Stimulated activated CD8-positive, alpha-beta memory T cell treated with anti-CD3 and anti-CD28 coated beads, Interleukin-12 subunit alpha, Interleukin-12 subunit beta, amount 100 ng/mL, for 4 hours (primary cell): ENCODE measurements around the gene ALG1L2.
A peak's percentile ranks its signal among the peaks of the same experiment; 100 is the strongest.
"Not testable (repeated sequence)": the region's sequence is repeated elsewhere in the genome, so short reads cannot be mapped to it uniquely, and the experiment has no call there.

Experiments used
- DNase-seq: peaks from one replicate; pipeline ENCODE4 v3.0.0-alpha.2; 2020; ENCODE audit warnings: low read depth

Gene ALG1L2

DNA sequence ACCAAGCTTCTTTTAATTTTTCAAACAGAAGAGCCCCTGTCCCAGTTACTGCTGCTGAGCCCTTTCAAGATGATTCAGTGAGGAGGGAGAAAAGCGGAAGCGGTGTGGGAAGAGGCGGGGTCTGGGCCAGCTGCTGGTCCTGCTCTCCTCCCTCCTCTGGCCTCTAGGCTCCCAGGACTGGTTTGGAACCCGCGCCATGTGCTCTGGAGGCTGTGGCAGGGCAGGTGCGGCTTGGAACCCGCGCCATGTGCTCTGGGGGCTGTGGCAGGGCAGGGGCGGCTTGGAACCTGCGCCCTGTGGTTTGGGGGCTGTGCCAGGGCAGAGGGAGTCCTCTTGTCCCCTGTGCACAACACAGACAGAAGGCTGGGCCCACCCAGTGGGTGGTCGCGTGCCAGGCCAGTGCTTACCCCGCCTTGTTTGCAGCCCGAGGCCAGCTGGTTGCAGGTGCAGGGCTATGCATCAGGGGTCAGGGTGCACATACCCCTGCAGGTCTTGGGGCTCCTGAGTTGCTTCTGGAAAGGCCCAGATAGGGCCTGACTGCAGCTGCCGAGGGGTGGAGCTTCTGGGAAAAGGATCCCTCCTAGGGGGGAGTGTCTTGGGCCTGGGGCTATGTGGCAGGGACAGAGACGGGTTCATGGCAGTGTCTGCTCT is 12.2 kb downstream of the ALG1L2 start:
- no peak for DNase-seq

DNA sequence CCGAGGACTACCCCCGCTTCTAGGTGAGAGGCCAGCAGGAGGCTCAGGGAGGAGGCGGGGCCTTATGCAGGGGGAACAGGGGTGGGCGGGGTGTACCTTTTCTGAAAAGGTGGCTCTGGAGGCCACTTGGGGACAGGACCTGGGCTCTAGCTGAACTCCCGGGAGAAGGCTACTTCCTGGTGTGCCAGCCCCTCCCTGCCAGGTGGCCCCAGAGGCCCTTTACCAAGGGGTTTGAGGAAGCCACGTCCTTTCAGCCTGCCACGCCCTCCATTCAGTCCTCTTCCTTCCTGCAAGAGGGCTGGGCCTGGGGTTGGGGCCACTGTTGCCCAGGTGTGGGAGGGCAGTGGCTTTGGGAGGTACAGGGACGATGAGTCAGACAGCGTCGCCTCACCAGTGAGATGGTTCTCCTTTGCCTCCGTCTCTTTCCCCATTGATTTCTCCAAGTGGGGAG is 12.9 kb downstream of the ALG1L2 start:
- DNase-seq: peak; percentile 6

DNA sequence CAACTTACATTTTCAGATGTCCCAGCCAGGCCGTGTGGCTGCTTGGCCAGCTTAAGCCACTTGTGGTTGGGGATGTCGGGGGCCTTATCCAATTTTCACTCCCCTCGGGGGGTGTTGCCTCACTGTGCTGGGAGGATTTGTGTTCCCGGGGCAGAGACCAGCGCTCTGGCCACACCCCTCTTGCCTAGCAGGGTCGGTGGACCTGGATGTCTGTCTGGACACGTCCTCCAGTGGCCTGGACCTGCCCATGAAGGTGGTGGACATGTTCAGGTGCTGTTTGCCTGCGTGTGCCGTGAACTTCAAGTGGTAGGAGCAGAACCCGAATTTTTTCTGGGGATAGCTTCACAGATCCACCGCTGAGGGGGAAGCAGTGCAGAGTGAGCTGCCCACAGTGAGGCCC is 14.2 kb downstream of the ALG1L2 start:
- not testable (repeated sequence) for DNase-seq

DNA sequence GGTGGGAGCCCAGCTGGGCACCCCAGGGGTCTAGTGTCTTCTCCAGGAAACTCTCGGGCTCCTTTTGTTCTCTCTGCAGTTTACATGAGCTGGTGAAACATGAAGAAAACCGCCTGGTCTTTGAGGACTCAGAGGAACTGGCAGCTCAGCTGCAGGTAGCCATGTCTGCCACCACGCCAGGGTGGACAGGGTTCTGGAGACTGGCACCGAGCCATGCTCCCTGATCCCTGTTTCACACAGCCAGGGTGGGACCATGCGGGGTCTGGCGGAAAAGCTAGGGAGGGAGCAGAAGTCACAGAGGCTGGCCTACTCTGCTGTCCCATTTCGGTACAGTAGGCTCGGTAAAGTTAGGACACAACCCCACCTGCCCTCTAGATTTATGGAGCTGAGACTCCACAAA is 15.5 kb downstream of the ALG1L2 start:
- DNase-seq: not testable (repeated sequence)

DNA sequence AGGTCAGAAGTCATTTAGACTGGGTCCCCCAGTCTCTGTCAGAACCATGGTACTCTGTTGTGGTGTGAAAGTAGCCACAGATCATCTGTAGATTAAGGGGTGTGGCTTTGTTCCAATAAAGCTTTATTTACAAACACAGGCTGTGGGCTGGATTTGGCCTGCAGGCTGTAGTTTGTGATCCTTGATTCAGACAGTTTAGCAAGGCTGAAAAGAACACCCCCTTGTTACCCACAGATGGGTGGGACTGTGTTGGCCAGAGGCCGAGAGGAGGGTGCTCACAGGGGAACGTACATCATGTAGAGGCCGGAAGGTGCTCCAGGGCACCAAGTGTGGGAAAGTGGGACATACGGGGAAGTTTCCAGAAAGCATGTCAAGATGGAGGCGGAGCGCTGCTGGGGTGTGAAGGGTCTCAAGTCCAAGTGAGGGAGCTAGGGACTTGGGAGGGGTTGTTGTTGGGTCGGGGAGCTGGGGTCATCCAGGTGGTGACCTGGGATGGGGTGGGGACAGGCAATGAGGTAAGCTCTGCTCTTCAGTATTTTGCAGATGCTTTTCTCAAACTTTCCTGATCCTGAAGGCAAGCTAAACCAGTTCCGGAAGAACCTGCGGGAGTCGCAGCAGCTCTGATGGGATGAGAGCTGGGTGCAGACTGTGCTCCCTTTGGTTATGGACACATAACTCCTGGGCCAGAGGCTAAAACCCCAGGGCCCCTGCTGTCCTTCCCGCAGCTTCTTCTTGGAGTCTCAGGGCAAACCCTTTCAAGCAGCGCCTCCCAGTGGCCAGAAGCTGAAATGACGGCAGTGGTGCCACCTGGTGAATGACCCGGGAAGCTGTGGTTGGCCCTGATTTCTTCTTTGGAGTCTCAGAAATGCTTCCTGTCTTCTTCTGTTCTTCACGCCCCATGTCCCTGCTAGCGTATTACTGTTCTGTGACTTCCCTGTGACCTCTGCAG is 16.3 kb downstream of the ALG1L2 start:
- DNase-seq: not testable (repeated sequence)

DNA sequence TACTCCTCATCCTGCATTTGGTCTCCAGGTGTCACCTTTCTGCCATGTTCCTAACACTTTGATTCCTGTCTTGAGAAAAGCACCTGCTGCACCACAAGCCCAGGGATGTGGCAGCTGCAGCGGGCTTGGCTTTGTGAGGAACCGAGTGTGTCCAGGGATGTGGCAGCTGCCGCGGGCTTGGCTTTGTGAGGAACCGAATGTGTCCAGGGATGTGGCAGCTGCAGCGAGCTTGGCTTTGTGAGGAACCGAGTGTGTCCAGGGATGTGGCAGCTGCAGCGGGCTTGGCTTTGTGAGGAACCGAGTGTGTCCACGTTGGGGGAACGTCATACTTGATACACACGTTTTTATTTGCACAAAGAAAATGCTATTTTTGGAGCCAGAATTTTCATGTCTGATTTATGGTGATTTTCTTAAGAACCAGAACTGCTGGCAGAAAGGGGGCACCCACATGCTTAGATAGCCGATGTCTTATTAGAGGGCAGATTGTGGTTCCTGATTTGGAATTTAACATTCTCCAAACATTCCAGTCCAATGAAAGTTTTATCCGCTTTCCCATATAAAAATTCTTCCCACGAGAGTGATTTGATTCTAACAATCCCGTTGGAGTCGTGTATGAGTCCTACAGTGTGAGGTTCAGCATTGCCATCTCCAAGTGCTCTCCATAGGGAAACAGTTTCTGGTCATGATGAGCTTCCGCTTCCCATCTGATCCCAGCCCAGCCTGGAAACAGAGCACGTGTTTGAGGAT is 17.2 kb downstream of the ALG1L2 start:
- not testable (repeated sequence) for DNase-seq

DNA sequence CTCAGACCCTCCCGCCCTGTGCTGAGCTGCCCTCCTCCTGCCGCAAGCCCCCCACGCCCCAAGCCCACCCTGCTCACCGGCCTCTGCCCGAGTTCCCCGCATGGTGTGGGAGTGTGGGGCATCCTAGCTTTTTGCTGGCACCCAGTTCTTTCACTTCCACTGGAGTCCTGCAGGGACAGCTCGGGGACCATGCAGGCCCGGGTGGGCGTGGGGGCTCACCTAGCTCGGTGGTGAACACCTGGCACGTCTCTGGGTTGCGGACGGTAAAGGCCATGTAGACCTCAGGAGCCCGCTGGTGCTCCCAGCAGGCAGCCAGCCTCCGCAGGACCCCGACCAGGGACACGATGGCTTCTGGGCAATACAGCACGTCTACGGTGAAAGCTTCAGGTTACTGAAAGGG is 20.9 kb downstream of the ALG1L2 start:
- not testable (repeated sequence) for DNase-seq

DNA sequence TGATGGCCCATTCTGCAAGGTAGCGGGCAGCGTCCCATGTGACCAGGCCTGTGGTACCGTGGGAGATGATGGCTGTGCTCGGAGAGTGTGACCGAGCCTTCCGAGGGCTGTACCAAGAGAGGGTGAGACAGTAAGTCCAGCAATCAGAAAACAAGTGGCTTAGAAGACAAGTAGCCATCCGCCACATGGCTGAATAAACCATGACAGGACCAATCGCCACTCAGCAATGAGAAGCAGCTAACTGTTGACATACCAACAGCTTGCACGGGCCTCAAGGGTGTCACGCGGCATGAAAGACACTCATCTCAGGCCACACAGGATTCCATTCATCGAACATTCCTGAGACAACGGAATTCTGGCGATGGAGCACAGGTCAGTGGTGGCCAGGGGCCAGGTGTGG is 22.6 kb downstream of the ALG1L2 start:
- DNase-seq: not testable (repeated sequence)

DNA sequence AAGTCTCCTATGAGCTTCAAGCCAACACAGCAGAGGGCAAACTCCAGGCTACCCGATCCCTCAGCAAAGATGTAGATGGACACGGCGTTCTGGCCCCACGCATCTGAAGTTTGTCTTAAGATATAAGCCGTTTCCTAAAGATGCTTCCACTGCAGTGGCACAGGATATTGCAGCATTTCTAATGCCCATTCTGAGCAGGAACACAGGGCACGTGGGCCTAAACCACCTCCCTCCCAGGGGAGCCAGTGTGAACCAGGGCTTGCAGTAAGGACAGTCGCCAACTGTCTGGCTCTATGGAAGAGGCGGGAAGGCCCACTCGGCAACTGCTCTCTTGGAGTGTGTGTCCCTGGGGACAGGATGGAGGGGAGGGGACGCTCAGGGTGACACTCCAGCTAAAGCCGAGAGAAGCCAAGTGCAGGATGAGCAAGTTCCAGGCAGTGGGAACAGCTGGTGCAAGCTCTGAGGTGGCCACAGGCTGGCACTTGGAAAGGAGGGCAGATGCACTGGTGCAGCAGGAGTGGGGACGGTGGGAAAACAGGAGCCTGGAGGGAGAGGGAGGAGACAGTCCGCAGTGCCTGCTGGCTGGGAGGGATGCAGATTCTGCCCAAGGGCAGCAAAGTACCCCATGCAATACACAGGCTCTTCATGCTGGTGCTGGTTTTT is 25.8 kb downstream of the ALG1L2 start:
- DNase-seq: not testable (repeated sequence)

DNA sequence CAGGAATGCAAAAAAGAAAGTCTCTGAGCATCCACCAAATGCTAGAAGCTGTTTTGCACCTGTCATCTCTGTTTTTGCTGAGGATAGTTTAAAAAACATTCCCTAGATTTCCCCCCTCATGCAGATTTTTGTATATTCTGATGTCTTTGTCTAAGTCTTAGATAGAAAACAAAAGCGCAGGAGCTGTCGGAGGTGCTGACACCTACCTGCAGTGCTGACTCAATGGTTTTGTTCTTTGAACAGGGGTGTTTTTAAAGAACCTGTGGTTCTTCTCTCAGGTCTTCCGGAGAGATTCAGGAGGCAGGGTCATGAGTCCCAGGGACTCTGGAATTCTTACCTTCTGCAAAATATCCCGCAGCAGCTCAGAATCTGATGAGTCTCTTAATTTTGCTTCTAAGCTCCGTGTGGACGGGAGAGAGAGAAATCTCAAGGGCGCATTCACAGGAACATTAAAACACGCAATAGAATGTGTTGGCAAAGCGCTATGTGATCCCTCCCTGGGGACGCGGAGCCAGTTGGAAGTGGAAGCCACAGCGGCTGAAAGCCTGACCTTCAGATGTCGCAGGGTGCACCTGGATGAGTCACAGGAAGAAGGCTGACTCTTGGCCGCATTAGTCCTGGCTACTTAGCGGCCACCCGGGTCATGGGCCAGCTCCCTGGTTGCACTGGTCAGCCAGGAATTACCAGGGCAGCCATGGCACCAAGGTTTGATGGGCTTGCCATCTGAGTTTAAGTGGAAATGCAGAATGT is 27.4 kb downstream of the ALG1L2 start:
- DNase-seq: not testable (repeated sequence)

DNA sequence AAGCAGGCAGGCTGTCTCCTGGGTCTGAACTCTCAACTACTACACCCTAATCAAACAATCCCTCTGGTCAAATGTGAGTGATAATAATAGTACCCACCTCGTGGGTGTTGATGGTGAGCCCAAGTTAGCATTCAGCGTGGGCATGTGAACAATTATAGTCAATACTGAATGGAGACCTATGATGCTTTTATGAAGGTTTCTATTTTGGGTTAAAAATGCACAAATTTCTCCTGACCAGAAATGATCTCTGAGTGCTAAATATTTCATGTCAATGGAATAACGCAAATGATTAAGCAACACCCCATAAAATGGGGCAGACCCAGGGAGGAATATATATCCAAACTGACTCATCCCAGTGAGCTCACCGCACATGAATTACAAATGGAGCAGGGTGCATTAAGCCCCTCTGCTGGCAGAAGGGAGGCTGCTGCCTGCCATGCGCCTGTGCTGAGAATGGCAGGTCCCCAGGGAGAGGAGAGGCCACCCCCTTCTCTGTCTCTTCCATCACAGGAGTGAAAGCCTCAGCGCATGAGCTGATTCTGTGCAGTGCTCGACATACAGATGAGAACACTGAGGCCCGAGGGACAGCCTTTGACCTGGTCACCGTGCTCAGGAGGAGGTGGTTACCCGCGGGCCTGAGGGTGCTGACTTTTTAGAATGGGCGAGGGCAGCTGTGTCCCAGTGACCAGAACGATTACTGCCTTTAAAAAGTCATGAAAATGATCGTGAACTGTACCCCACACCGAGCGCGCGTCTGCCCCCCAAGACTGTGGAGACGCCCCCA is 28.9 kb downstream of the ALG1L2 start:
- DNase-seq: peak; percentile 5

DNA sequence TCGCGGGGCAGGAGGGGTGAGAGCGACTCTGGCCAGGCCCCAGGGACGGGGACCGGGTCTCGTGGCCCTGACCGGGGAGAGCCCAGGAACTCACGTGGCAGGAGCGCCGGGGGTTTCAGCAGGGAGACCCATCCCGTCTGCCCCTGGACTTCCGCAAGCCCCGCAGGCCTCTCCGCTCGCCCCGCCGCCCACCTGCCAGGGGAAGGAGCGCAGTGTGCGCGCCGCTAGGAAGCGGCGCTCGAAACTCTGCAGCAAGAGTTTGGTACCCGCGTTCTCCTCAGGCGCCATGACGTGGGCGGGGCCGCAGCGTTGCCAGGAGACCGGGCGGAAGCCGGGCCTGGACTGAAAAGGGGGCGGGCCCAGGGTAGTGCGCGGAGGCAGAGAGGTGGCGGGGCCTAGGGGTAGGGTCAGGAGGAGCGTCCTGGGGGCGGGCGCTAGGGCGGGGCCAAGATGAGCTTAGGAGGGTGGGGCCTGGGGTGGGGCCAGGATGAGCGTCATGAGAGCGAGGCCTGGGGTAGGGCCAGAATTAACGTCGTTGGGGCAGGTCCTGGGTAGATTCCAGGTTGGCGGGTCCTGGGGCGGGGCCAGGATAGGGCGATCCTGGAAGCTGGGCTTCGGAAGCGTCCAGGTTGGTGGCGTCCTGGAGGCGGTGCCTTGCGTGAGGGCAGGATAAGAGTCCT is 29.7 kb downstream of the ALG1L2 start:
- DNase-seq: peak; percentile 98

DNA sequence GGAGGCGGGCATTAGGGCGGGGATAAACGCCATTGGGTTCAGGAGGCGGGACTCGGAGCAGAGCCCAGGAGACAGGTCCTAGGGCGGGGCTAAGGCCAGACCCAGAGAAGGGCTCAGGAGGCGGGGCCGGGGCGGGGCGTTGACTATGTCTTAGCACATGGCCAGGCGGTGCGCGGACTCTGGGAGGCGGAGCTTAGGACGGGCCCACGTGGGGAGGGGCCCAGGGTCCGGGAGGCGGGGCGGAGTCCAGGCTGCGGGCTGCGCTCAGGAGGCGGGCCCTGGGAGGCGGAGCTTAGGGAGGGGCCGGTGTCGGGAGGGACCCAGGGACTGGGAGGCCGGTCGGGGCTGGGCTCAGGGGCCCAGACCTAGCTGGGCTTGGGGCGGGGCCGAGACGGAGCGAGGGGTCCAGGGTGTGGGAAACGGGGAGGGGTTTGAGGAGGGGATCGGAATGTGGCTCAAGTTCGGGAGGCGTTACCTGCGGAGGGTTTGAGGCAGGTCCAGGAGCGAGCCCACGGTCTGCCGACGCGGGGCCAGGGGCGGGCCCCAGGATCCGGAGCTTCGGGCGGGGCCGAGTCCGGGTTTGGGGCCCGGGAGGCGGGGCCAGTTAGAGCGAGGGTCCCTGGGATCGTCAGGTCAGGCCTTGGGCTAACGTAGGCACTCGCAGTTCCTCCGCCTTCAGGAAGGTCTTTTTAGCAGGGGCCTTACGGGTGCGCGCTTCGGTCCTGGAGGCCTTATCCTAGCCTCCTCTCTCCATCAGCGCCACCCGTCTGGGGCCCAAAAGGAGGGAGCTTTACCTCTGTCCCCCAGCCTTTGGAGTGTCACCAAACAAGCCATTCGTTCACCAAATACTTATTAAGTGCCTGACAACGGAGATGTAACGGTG is 30.5 kb downstream of the ALG1L2 start:
- DNase-seq: peak; percentile 99

DNA sequence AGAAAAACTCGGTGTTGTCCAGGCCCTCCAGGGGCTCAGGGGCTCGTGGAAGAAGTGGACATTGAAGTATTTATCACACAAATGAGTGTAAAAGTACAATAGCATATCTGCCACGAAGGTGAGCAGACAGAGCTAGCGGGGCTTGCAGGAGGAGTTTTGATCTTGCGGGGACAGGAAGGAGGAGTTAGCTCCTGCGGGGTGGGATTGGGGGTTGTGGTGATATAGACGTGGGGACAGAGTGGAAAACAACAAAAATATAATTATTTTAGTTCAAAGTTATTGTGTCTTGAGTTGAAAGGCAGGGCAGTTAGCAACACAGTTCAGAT is 31.1 kb downstream of the ALG1L2 start:
- not testable (repeated sequence) for DNase-seq

DNA sequence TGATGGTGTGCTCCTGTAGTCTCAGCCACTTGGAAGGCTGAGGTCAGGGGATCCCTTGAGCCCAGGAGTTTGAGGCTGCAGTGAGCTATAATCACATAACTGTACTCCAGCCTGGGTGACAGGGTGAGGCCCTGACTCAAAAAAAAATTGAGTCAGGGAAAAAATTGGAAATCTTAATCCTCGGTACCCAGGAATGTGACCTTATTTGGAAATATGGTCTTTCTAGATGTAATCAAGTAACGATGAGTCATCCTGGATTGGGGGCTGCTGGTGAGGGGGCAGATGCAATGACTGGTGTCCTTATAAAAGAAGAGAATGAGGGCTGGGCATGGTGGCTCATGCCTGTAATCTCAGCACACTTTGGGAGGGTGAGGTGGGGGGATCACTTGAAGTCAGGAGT is 33.8 kb downstream of the ALG1L2 start:
- DNase-seq: not testable (repeated sequence)

DNA sequence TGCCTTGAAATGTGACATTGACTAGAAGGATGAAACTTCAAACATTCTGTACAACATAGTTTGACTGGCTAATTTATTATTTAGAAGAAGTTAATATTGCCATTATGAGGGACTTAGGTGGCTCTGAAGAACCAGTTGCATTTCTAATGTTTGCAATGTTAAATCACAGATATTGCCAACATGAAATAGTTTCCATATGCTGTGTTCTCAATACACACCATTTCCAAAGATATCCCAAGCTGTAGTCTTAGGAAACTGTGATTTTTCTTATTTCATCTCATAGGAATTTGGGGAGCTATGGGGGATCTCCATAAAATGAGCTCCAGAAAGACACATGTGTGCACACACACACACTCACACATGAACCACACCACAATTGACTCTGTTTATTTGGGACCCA is 36.3 kb downstream of the ALG1L2 start:
- no peak for DNase-seq

DNA sequence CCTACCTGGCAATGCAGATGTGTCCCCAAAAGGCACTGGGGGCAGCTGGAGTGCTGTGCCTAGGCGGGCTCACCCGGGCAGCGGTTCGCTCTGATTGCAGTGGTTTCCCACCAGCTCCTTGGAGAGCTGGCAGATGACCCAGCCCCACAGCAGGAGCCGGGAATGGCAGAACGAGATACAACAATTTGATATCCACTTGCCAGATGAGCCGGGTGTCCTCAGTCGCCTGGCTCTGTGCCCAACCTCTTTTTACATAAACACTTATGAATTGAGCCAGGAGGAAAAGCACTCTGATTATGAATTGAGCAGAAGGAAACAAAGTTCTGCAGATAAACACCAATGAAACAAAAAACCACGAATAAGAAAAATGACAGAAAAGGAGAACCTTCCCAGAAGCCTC is 38.2 kb downstream of the ALG1L2 start:
- not testable (repeated sequence) for DNase-seq

DNA sequence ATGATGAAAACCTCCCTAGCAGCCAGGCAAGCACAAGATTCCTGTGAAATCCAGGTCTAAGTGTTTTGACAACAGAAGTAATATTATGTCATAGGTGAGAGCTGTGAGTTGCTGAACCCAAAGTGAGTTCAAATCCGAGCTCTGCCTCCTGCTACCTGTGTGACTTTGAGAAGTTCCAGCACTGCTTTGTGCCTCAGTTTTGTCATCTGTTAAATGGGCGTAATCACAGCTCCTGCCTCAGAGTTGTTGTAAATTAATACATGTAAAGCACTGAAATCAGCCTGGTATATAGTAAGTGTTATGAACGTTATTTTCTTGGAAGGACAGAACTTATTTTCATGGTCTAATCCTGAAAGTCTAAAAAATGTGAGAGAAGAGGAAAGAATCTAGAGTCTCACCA is 38.7 kb downstream of the ALG1L2 start:
- DNase-seq: not testable (repeated sequence)
